Caco-2 (cell line): ENCODE measurements around the gene SYNJ1. TPM values are rescaled to one million over a fixed set of nuclear protein-coding genes. Genes with fewer than 3 reads are reported as not detected.
"Not testable (repeated sequence)": the region's sequence is repeated elsewhere in the genome, so short reads cannot be mapped to it uniquely, and the experiment has no call there.

Experiments used
- BruUV-seq: library from RNA; stranded (reverse); fragments of 400-500 nt; replicated peaks from 2 replicates; lab custom pipeline; 2021; lab: Mats Ljungman, UMichigan
- CTCF ChIA-PET: fragments of 300-600 bp; sonication (Branson Sonifier 250); formaldehyde crosslinking; loops from one replicate; lab custom pipeline; 2022; ENCODE audit warnings: antibody characterized with exemption; lab: Charles Lee
- POLR2A ChIA-PET: fragments of 300-600 bp; sonication (Branson Sonifier 250); formaldehyde crosslinking; loops from one replicate; lab custom pipeline; 2022; ENCODE audit warnings: antibody characterized with exemption; lab: Charles Lee
- DNase-seq, 2 experiments: peaks; one replicate each; pipeline versions ENCODE4 v3.0.0 to v3.0.0-alpha.2; 2020 to 2022
- H3K27me3 ChIP-seq: replicated peaks from 2 replicates; pipeline ENCODE4 v1.6.0; 2011; ENCODE audit warnings: low read length; ENCODE audit not compliant: control insufficient read depth, insufficient read depth
- H3K36me3 ChIP-seq: 2 replicates; pipeline ENCODE4 v1.5.1; 2011; ENCODE audit warnings: low read length; ENCODE audit not compliant: control insufficient read depth, insufficient read depth
- H3K4me1 ChIP-seq: fragments of 250-450 bp; sonication (Bioruptor Pico); 2 replicates; pipeline ENCODE4 v1.5.1; 2020; ENCODE audit warnings: mild to moderate bottlenecking
- H3K4me3 ChIP-seq: 2 replicates; pipeline ENCODE4 v1.5.1; 2011; ENCODE audit warnings: low read depth, mild to moderate bottlenecking, control low read depth, low read length
- H3K9me3 ChIP-seq: fragments of 250-450 bp; sonication (Bioruptor Pico); 2 replicates; pipeline ENCODE4 v1.5.1; 2020; ENCODE audit warnings: mild to moderate bottlenecking, moderate library complexity
- H3K27ac Mint-ChIP-seq: one replicate; pipeline ENCODE4 v1.8.0; 2022; ENCODE audit warnings: mixed read lengths; ENCODE audit not compliant: unreplicated experiment
- H3K27me3 Mint-ChIP-seq: one replicate; pipeline ENCODE4 v1.8.0; 2022; ENCODE audit warnings: mixed read lengths; ENCODE audit not compliant: insufficient read depth, unreplicated experiment
- H3K36me3 Mint-ChIP-seq: one replicate; pipeline ENCODE4 v1.8.0; 2022; ENCODE audit warnings: mild to moderate bottlenecking, mixed read lengths; ENCODE audit not compliant: insufficient read depth, unreplicated experiment
- H3K4me1 Mint-ChIP-seq: one replicate; pipeline ENCODE4 v1.8.0; 2022; ENCODE audit warnings: low read depth, mixed read lengths; ENCODE audit not compliant: unreplicated experiment
- H3K4me3 Mint-ChIP-seq: one replicate; pipeline ENCODE4 v1.8.0; 2022; ENCODE audit warnings: mild to moderate bottlenecking, moderate library complexity, mixed read lengths; ENCODE audit not compliant: unreplicated experiment
- H3K9me3 Mint-ChIP-seq: one replicate; pipeline ENCODE4 v1.8.0; 2022; ENCODE audit warnings: mixed read lengths; ENCODE audit not compliant: unreplicated experiment
- CTCF ChIP-seq, 2 experiments: fragments of 200-600 bp in 1 of 2; IDR thresholded peaks; 1 replicate in 1 of 2; 2 replicates in 1 of 2; pipeline versions ENCODE4 v1.5.1 to v1.8.0; 2011 to 2022; ENCODE audit warnings: antibody characterized with exemption in 1 of 2, control low read depth in 1 of 2, inconsistent platforms in 1 of 2, low read depth in 1 of 2, low read length in 1 of 2, mild to moderate bottlenecking in 1 of 2, moderate library complexity in 1 of 2; ENCODE audit not compliant: insufficient read depth in 1 of 2, severe bottlenecking in 1 of 2, unreplicated experiment in 1 of 2
- intact Hi-C: fragments of 100-400 bp; cut with micrococcal nuclease; formaldehyde crosslinking; loops from one replicate; pipeline ENCODE4 v1.10.0; 2022; ENCODE audit not compliant: unreplicated experiment
- total RNA-seq: library from RNA; stranded (reverse); gene quantifications from 2 replicates; pipeline ENCODE4 v1.2.3, GENCODE V29; 2022

SYNJ1 gene
- total RNA-seq, 1 experiment from 2014 or later, result 8.3 TPM

GRCh38 chr21:32749662-32750061 lies 21.8 kb upstream of the SYNJ1 start:
- H3K27ac Mint-ChIP-seq, result no peak overlapping the region
- H3K27me3 Mint-ChIP-seq, result no peaks in the 10 kb centered on the region
- no peak for DNase-seq
- CTCF ChIA-PET, result no interaction called here
- POLR2A ChIA-PET, result no interaction called here
- H3K4me3 Mint-ChIP-seq, result no peak overlapping the region
- no peak for TF ChIP-seq CTCF (IDR thresholded peaks at IDR 0.05; ENCODE audit: insufficient read depth in 1 of 2, low read depth in 1 of 2, low read length in 1 of 2, severe bottlenecking in 1 of 2, unreplicated experiment in 1 of 2)
- H3K4me3 ChIP-seq, result no peak overlapping the region
- H3K4me1 Mint-ChIP-seq, result peaks cover 5% of the 10 kb centered on the region
- H3K4me1 ChIP-seq, result no peaks in the 10 kb centered on the region
- BruUV-seq, result no TSS peak
- no peaks in the 10 kb centered on the region; the same call in 1 of the 2 replicates for H3K36me3 ChIP-seq
- intact Hi-C loops, result loop anchor here (10.0 kb wide), 1 partner anchor 95 kb away; no protein-coding TSS in a partner anchor
- no peaks in the 10 kb centered on the region for H3K9me3 ChIP-seq
- H3K9me3 Mint-ChIP-seq, result no peaks in the 10 kb centered on the region
- peaks cover 91% of the 10 kb centered on the region for H3K36me3 Mint-ChIP-seq
- no peaks in the 10 kb centered on the region for H3K27me3 ChIP-seq

GRCh38 chr21:32748529-32748928 lies 20.7 kb upstream of the SYNJ1 start:
- Mint-ChIP-seq H3K4me3 (no peak overlapping the region), H3K27ac (no peak overlapping the region), H3K4me1 (peaks cover 5% of the 10 kb centered on the region), H3K36me3 (peaks cover 91% of the 10 kb centered on the region), H3K27me3 (no peaks in the 10 kb centered on the region), H3K9me3 (no peaks in the 10 kb centered on the region)
- H3K36me3 ChIP-seq, result no peaks in the 10 kb centered on the region; the same call in 1 of the 2 replicates
- TF ChIP-seq CTCF (IDR thresholded peaks at IDR 0.05; ENCODE audit: insufficient read depth in 1 of 2, low read depth in 1 of 2, low read length in 1 of 2, severe bottlenecking in 1 of 2, unreplicated experiment in 1 of 2), result no peak
- no TSS peak for BruUV-seq
- POLR2A ChIA-PET, result no interaction called here
- no peak for DNase-seq
- intact Hi-C loops, result no loop called here
- no peaks in the 10 kb centered on the region for H3K9me3 ChIP-seq
- no peaks in the 10 kb centered on the region for H3K27me3 ChIP-seq
- H3K4me3 ChIP-seq, result no peak overlapping the region
- CTCF ChIA-PET, result no interaction called here
- H3K4me1 ChIP-seq, result no peaks in the 10 kb centered on the region

GRCh38 chr21:32747396-32747795 lies 19.6 kb upstream of the SYNJ1 start:
- Histone ChIP-seq H3K9me3 (no peaks in the 10 kb centered on the region), H3K36me3 (no peaks in the 10 kb centered on the region; the same call in 1 of the 2 replicates), H3K4me3 (no peak overlapping the region), H3K27me3 (no peaks in the 10 kb centered on the region), H3K4me1 (0 out of 2 replicates have a peak, but pooled peaks cover 8% of the 10 kb centered on the region)
- Mint-ChIP-seq H3K9me3 (no peaks in the 10 kb centered on the region), H3K4me1 (peaks cover 8% of the 10 kb centered on the region), H3K36me3 (peaks cover 96% of the 10 kb centered on the region), H3K27me3 (no peaks in the 10 kb centered on the region), H3K4me3 (no peak overlapping the region), H3K27ac (no peak overlapping the region)
- no peak for DNase-seq
- CTCF ChIA-PET, result no interaction called here
- intact Hi-C loops, result no loop called here
- no peak for TF ChIP-seq CTCF (IDR thresholded peaks at IDR 0.05; ENCODE audit: insufficient read depth in 1 of 2, low read depth in 1 of 2, low read length in 1 of 2, severe bottlenecking in 1 of 2, unreplicated experiment in 1 of 2)
- POLR2A ChIA-PET, result interaction anchor here (1.0 kb wide), 1 partner anchor 19 kb away, joined by 6 read pairs; no protein-coding TSS in a partner anchor
- no TSS peak for BruUV-seq

- Mint-ChIP-seq H3K36me3 (peaks cover 96% of the 10 kb centered on the region), H3K4me1 (peaks cover 15% of the 10 kb centered on the region)
- H3K27me3 Mint-ChIP-seq, H3K36me3 ChIP-seq, intact Hi-C loops, H3K4me3 Mint-ChIP-seq, H3K4me3 ChIP-seq, H3K27me3 ChIP-seq, CTCF ChIA-PET, POLR2A ChIA-PET, BruUV-seq, DNase-seq, H3K27ac Mint-ChIP-seq, H3K9me3 ChIP-seq, H3K9me3 Mint-ChIP-seq: not testable (repeated sequence)
- peaks cover 12% of the 10 kb centered on the region for H3K4me1 ChIP-seq
Measured at GRCh38 chr21:32746711-32747110, 18.9 kb upstream of the SYNJ1 start.
